ENCODE data around the gene RNF121. TPM values are rescaled to one million over a fixed set of nuclear protein-coding genes. Genes with fewer than 3 reads are reported as not detected.

RNF121 gene
- total RNA-seq = 22.1 and 24.1 TPM in 2 replicates

DNA sequence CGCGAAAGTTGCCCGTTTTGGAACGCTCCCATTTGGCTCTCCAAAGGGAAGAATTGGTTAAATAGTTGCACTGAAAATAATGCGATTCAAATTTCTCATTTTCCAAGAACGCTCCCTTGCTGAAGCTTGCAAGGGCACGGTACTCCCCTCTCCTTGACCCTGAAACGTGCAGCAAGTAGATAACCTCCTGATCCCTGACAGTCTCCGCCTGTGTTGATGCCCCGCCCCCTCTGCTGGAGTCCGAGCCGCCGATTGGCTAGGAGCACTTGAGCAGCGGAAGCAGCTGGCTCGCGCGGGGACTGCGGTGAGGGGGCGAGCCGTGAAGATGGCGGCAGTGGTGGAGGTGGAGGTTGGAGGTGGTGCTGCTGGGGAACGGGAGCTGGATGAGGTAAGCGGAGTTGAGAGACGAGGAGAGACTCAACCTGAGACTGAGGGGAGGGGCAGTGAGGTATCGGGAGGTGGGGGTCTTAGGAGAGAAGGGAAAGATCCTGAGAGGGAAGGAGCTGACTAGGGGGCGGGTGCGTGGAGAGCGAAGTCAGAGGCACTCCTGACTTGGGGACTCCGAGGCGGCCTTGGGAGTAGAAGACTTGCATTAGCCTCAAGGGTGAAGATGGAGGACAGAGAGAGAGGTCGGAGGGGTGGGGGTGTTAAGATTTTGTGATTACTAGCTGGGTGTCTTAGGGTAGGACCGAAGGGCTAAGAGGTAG, at the start of gene RNF121:
Gene RNF121, plus strand, starts transcription at position 310 of the 707 bp plus-strand sequence. Its CDS starts 16 bp downstream, at position 326.

GRCh38 chr11:71927820-71928736, 768 bp upstream of the RNF121 start, which contains the start of gene XNDC1N:
XNDC1N (minus strand) TSS chr11:71928594; CDS start chr11:71923353, 5,241 bp downstream.

GRCh38 chr11:71998649-71999310, 69.9 kb downstream of the RNF121 start, which contains the start of gene IL18BP:
IL18BP (plus strand) TSS chr11:71998909; CDS start chr11:71999985, 1,076 bp downstream.

Other genes with a start within 250 kb of the RNF121 start
- gene DEFB108B, start 95.8 kb upstream of the RNF121 start, total RNA-seq = not detected in 2 replicates
- not detected in 2 replicates for gene DEFB131B, start 50.6 kb upstream of the RNF121 start, total RNA-seq
- 2.1 and 4.9 TPM in 2 replicates for gene XNDC1N, start 452 bp upstream of the RNF121 start, total RNA-seq
- 4.9 and 6.4 TPM in 2 replicates for gene IL18BP, start 69.9 kb downstream of the RNF121 start, total RNA-seq
- 102 and 108 TPM in 2 replicates for gene NUMA1, start 151.5 kb downstream of the RNF121 start, total RNA-seq
- 1.2 and 2.6 TPM in 2 replicates for gene LRRC51, start 151.8 kb downstream of the RNF121 start, total RNA-seq
- gene LAMTOR1, start 174.3 kb downstream of the RNF121 start, total RNA-seq = 168 and 171 TPM in 2 replicates
- not detected in 2 replicates for gene TOMT, start 176.9 kb downstream of the RNF121 start, total RNA-seq
- 40.7 and 48.8 TPM in 2 replicates for gene ANAPC15, start 183.6 kb downstream of the RNF121 start, total RNA-seq
- not detected in 2 replicates for gene FOLR3, start 206.7 kb downstream of the RNF121 start, total RNA-seq